SK-N-SH (cell line): Measurements from ENCODE around the gene VAPB. TPM values are rescaled to one million over a fixed set of nuclear protein-coding genes. Genes with fewer than 3 reads are reported as not detected.

Experiments used
- CTCF ChIA-PET: fragments of 300-600, 350-600 bp; formaldehyde crosslinking; extraction: SDS; loops from one replicate; lab custom pipeline; 2021; lab: Yijun Ruan, JAX
- POLR2A ChIA-PET: fragments of 350-600 bp; sonication (Branson Sonifier 250); formaldehyde crosslinking; extraction: SDS; loops from one replicate; lab custom pipeline; 2020; ENCODE audit warnings: antibody characterized with exemption, inconsistent platforms; lab: Yijun Ruan, JAX
- DNase-seq: peaks from one replicate; pipeline ENCODE4 v3.0.0; 2012
- H2AFZ ChIP-seq: fragments of 200-600 bp; sonication (generic); 2 replicates; pipeline ENCODE4 v1.8.1; 2016; ENCODE audit warnings: antibody characterized with exemption, mild to moderate bottlenecking, low read depth
- H3F3A ChIP-seq: fragments of 200-600 bp; sonication (generic); replicated peaks from 2 replicates; pipeline ENCODE3; 2016; ENCODE audit warnings: antibody characterized with exemption, mild to moderate bottlenecking; ENCODE audit not compliant: insufficient read depth
- H3K27ac ChIP-seq, 2 experiments: fragments of 200-500 bp in 1 of 2; fragments of 200-600 bp in 1 of 2; sonication (Bioruptor generic) in 1 of 2; sonication (generic), shearing (Covaris generic) in 1 of 2; 2 replicates each; pipeline versions ENCODE4 v1.5.1 to v1.6.1; 2014 to 2016; ENCODE audit warnings: low read depth in 2 of 2, inconsistent platforms in 1 of 2, low read length in 1 of 2, mild to moderate bottlenecking in 1 of 2, mixed read lengths in 1 of 2
- H3K27me3 ChIP-seq: fragments of 200-600 bp; sonication (generic), shearing (Covaris generic); 2 replicates; pipeline ENCODE4 v1.6.1; 2016; ENCODE audit warnings: mixed run types; ENCODE audit not compliant: insufficient read depth
- H3K36me3 ChIP-seq, 2 experiments: fragments of 200-500 bp in 1 of 2; fragments of 200-600 bp in 1 of 2; sonication (Bioruptor generic) in 1 of 2; sonication (generic) in 1 of 2; replicated peaks in 1 of 2; 2 replicates each; pipeline versions ENCODE3 to v1.5.1; 2014 to 2016; ENCODE audit warnings: low read length in 1 of 2, mild to moderate bottlenecking in 1 of 2; ENCODE audit not compliant: insufficient read depth in 2 of 2, control insufficient read depth in 1 of 2
- H3K4me1 ChIP-seq, 2 experiments: fragments of 200-500 bp in 1 of 2; fragments of 200-600 bp in 1 of 2; sonication (Bioruptor generic) in 1 of 2; sonication (generic), shearing (Covaris generic) in 1 of 2; 2 replicates each; pipeline versions ENCODE4 v1.5.1 to v1.6.1; 2014 to 2016; ENCODE audit warnings: low read depth in 1 of 2, low read length in 1 of 2, mixed run types in 1 of 2; ENCODE audit not compliant: insufficient read depth in 2 of 2, control insufficient read depth in 1 of 2
- H3K4me2 ChIP-seq: fragments of 200-600 bp; sonication (generic), shearing (Covaris generic); 2 replicates; pipeline ENCODE4 v1.6.1; 2017; ENCODE audit warnings: mixed run types
- H3K4me3 ChIP-seq, 2 experiments: fragments of 200-500 bp in 1 of 2; fragments of 200-600 bp in 1 of 2; sonication (Bioruptor generic) in 1 of 2; sonication (generic), shearing (Covaris generic) in 1 of 2; 2 replicates each; pipeline versions ENCODE4 v1.5.1 to v1.8.1; 2014 to 2016; ENCODE audit warnings: low read depth in 2 of 2, inconsistent platforms in 1 of 2, low read length in 1 of 2, mild to moderate bottlenecking in 1 of 2, mixed read lengths in 1 of 2, moderate library complexity in 1 of 2
- H3K79me2 ChIP-seq: fragments of 200-600 bp; sonication (generic); 2 replicates; pipeline ENCODE4 v1.8.1; 2017; ENCODE audit warnings: mild to moderate bottlenecking; ENCODE audit not compliant: insufficient read depth
- H3K9ac ChIP-seq: fragments of 200-600 bp; sonication (generic); 2 replicates; pipeline ENCODE4 v1.6.1; 2017; ENCODE audit warnings: mixed run types
- H3K9me2 ChIP-seq: fragments of 200-600 bp; sonication (generic); 2 replicates; pipeline ENCODE4 v1.6.1; 2017; ENCODE audit warnings: mixed run types
- H3K9me3 ChIP-seq: fragments of 200-600 bp; sonication (generic); 2 replicates; pipeline ENCODE4 v1.6.1; 2017; ENCODE audit warnings: mixed run types, mild to moderate bottlenecking, moderate library complexity
- H4K20me1 ChIP-seq: fragments of 200-600 bp; sonication (generic); 2 replicates; pipeline ENCODE4 v1.6.1; 2017; ENCODE audit warnings: mild to moderate bottlenecking, mixed run types; ENCODE audit not compliant: insufficient read depth
- CTCF ChIP-seq: fragments of 200-600 bp; sonication (generic); IDR thresholded peaks from 2 replicates; pipeline ENCODE4 v1.6.1; 2017; ENCODE audit warnings: antibody characterized with exemption, mild to moderate bottlenecking, moderate library complexity
- EZH2phosphoT487 ChIP-seq: fragments of 200-600 bp; sonication (generic); IDR thresholded peaks from 2 replicates; pipeline ENCODE4 v1.6.1; 2017; ENCODE audit warnings: low read depth, mixed run types, mild to moderate bottlenecking, antibody characterized with exemption, moderate library complexity, borderline replicate concordance
- FOXJ3 ChIP-seq: sonication (generic); formaldehyde crosslinking; IDR thresholded peaks from 2 replicates; pipeline ENCODE4 v1.5.1; 2020; ENCODE audit warnings: mild to moderate bottlenecking, missing genetic modification reagents
- FOXM1 ChIP-seq: IDR thresholded peaks from 2 replicates; pipeline ENCODE4 v1.4.0; 2012; ENCODE audit warnings: low read depth, mild to moderate bottlenecking
- GABPA ChIP-seq: IDR thresholded peaks from 2 replicates; pipeline ENCODE4 v1.4.0; 2012; ENCODE audit warnings: low read depth, mild to moderate bottlenecking
- NRF1 ChIP-seq: IDR thresholded peaks from 2 replicates; pipeline ENCODE4 v1.6.1; 2012; ENCODE audit warnings: low read depth, mild to moderate bottlenecking, low read length
- PBX3 ChIP-seq: IDR thresholded peaks from 2 replicates; pipeline ENCODE4; 2012
- RAD21 ChIP-seq: IDR thresholded peaks from 2 replicates; pipeline ENCODE4 v1.6.1; 2012; ENCODE audit warnings: mild to moderate bottlenecking, low read length
- REST ChIP-seq: IDR thresholded peaks from 2 replicates; pipeline ENCODE4 v1.6.1; 2012; ENCODE audit warnings: mild to moderate bottlenecking, low read depth, low read length, moderate library complexity
- RFX5 ChIP-seq: IDR thresholded peaks from 2 replicates; pipeline ENCODE4 v1.6.1; 2012; ENCODE audit warnings: mild to moderate bottlenecking, improper control_type of control experiment, low read length
- SIN3A ChIP-seq: IDR thresholded peaks from 2 replicates; pipeline ENCODE4 v1.6.1; 2012; ENCODE audit warnings: low read depth, mild to moderate bottlenecking, low read length, moderate library complexity, borderline replicate concordance
- TAF1 ChIP-seq: IDR thresholded peaks from 2 replicates; pipeline ENCODE4 v1.6.1; 2012; ENCODE audit warnings: low read depth, mild to moderate bottlenecking, low read length, moderate library complexity, borderline replicate concordance
- WGBS: methylation state at CpG from one replicate; pipeline ENCODE4 v1.1.6; 2017; ENCODE audit warnings: low lambda C conversion rate; 5-methylcytosine and 5-hydroxymethylcytosine counted together
- polyA plus RNA-seq, 3 experiments: library from polyadenylated mRNA; depleted of rRNA; stranded (reverse); fragments of >200 nt; gene quantifications; 2 replicates each; pipeline ENCODE4 v1.2.3, GENCODE V29; 2012

Gene VAPB
- polyA plus RNA-seq, 1 of the 3 experiments (the other 2 are of a cell fraction) = 16.9 TPM

GRCh38 chr20:58339741-58340140 lies 49.3 kb upstream of the VAPB start:
- peaks cover 0 to 30% of the 10 kb centered on the region in 2 experiments; a peak in 2 of 4 replicates for H3K4me1 ChIP-seq
- no peaks in the 10 kb centered on the region for H3K9me2 ChIP-seq
- H3K9ac ChIP-seq = no peak overlapping the region
- TF ChIP-seq CTCF = no peak
- no peak for TF ChIP-seq EZH2phosphoT487
- no peak for TF ChIP-seq REST
- no peak for TF ChIP-seq NRF1
- TF ChIP-seq RAD21 = no peak
- TF ChIP-seq GABPA = no peak
- TF ChIP-seq PBX3 = no peak
- TF ChIP-seq FOXM1 = no peak
- TF ChIP-seq SIN3A = no peak
- TF ChIP-seq TAF1 = no peak
- TF ChIP-seq FOXJ3 (CRISPR knock-in tag) = no peak
- TF ChIP-seq RFX5 = no peak
- TF ChIP-seq, all 33 proteins: peak for 0
- Histone ChIP-seq H3K9me3 (no peaks in the 10 kb centered on the region), H3F3A (peaks cover 26% of the 10 kb centered on the region), H3K36me3 (peaks cover 7 to 13% of the 10 kb centered on the region in 2 experiments), H3K4me3 (no peak overlapping the region), H4K20me1 (no peaks in the 10 kb centered on the region; the same call in 1 of the 2 replicates), H3K4me2 (no peak overlapping the region), H3K27ac (no peak overlapping the region), H3K79me2 (peaks cover 82% of the 10 kb centered on the region), H3K27me3 (no peaks in the 10 kb centered on the region), H2AFZ (no peak overlapping the region)
- 88% methylated on average over 6 of the region's 6 CpGs for WGBS
- DNase-seq = no peak
- POLR2A ChIA-PET = no interaction called here
- CTCF ChIA-PET = interaction anchor here (1.4 kb wide), 1 partner anchor 108 kb away, joined by 3 read pairs; no protein-coding TSS in a partner anchor
